Measurements from ENCODE around the gene GLUL.

GLUL gene

DNA sequence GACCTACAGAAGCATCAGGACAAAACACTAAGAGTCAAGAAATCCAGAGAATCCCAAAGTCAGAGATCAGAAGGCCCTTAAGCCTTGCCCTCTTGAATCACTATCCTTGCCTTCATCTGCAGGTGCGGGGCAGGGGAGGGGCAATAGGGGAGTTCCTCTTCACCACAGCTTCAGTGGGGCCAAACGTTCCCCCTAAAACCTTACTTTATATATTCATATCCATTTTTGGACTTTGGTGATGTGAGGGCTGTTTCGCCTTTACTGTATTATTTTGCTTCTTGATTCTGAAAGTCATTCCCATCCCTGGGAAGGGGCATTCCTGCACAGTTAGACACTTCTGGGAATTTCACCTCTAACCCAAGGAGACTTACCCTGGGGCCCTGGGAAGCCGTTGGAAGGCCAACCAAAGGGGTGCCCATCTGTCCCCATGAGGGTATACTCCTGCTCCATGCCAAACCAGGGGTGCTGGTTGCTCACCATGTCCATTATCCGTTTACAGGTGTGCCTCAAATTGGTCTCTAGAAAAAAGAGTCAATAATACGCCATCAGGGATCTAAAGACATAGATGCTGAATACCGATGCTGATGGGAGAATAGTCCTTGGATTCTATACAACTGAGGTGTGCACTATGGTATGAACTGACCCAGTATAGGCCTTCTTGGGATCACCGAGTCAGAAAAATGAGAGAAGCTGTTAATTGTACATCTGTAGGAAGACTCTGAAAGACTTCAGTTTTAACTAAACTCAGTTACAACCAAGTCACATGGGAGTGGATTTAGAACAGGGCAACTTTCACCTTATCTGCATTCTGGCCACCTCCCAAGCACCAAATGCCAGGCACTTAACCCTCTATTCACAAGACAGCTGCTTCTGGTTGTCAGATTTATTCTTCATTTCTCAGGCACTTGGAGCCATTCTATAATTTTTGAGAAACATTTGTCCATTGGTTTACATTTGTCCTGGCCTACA is 5.4 kb downstream of the GLUL start:
- Histone ChIP-seq H3K9me2 (replicated peaks; ENCODE audit: low read depth, low read length) (no peaks in the 10 kb centered on the region), H3K79me2 (ENCODE audit: insufficient read depth, low read length) (peaks cover 94% of the 10 kb centered on the region), H2AFZ (ENCODE audit: low read length) (no peak overlapping the region), H3K4me2 (ENCODE audit: low read depth, low read length, poor library complexity, severe bottlenecking) (peak overlapping the region; percentile 85), H3K36me3 (ENCODE audit: insufficient read depth, low read length) (peaks cover 86% of the 10 kb centered on the region), H3K9me3 (ENCODE audit: insufficient read depth, low read depth, low read length) (no peaks in the 10 kb centered on the region), H3K4me3 (ENCODE audit: low read length, poor library complexity, severe bottlenecking) (peak overlapping the region; percentile 99), H4K20me1 (ENCODE audit: insufficient read depth, low read length, poor library complexity, severe bottlenecking) (peaks cover 98% of the 10 kb centered on the region), H3K27me3 (ENCODE audit: insufficient read depth, low read length, poor library complexity, severe bottlenecking) (peaks cover 10% of the 10 kb centered on the region), H3F3A (ENCODE audit: low read depth) (peaks cover 11% of the 10 kb centered on the region; the same call in 1 of the 2 replicates), H3K9ac (ENCODE audit: low read depth, low read length, poor library complexity, severe bottlenecking) (peak overlapping the region; percentile 99), H3K4me1 (ENCODE audit: insufficient read depth, low read length, poor library complexity, severe bottlenecking) (peaks cover 63% of the 10 kb centered on the region)
- TF ChIP-seq, protein P1, sequence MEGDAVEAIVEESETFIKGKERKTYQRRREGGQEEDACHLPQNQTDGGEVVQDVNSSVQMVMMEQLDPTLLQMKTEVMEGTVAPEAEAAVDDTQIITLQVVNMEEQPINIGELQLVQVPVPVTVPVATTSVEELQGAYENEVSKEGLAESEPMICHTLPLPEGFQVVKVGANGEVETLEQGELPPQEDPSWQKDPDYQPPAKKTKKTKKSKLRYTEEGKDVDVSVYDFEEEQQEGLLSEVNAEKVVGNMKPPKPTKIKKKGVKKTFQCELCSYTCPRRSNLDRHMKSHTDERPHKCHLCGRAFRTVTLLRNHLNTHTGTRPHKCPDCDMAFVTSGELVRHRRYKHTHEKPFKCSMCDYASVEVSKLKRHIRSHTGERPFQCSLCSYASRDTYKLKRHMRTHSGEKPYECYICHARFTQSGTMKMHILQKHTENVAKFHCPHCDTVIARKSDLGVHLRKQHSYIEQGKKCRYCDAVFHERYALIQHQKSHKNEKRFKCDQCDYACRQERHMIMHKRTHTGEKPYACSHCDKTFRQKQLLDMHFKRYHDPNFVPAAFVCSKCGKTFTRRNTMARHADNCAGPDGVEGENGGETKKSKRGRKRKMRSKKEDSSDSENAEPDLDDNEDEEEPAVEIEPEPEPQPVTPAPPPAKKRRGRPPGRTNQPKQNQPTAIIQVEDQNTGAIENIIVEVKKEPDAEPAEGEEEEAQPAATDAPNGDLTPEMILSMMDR (conservative IDR thresholded peaks at IDR 0.05; ENCODE audit: low read length): no peak
- TF ChIP-seq EZH2phosphoT487 (IDR thresholded peaks at IDR 0.05; ENCODE audit: borderline replicate concordance): no peak

DNA sequence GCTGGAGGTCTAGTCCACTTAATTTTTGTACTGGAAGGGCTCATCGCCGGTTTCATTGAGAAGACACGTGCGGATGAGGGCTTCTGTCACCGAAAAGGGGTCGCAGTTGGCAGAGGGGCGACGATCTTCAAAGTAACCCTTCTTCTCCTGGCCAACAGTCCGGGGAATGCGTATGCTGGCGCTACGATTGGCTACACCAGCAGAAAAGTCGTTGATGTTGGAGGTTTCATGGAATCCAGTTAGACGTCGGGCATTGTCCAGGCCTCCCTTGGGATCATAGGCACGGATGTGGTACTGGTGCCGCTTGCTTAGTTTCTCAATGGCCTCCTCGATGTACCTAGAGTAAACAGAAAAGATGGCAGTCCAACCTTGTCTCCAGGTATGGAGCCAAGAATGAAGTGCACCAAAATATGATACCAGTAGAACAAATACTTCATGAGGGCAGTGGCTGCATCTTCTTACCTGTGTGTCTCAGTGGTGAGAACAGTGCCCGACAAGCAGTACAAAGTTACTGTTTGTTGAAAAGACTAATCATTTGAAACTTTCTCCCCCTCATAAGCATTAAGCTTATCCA is 7.1 kb downstream of the GLUL start:
- Histone ChIP-seq H3K9me2 (replicated peaks; ENCODE audit: low read depth, low read length) (no peaks in the 10 kb centered on the region), H3K9ac (ENCODE audit: low read depth, low read length, poor library complexity, severe bottlenecking) (peak overlapping the region; percentile 34), H3K79me2 (ENCODE audit: insufficient read depth, low read length) (peaks cover 77% of the 10 kb centered on the region), H3K4me1 (ENCODE audit: insufficient read depth, low read length, poor library complexity, severe bottlenecking) (peaks cover 58% of the 10 kb centered on the region), H3K4me2 (ENCODE audit: low read depth, low read length, poor library complexity, severe bottlenecking) (peak overlapping the region; percentile 63), H2AFZ (ENCODE audit: low read length) (no peak overlapping the region), H3K36me3 (ENCODE audit: insufficient read depth, low read length) (peaks cover 73% of the 10 kb centered on the region), H3K4me3 (ENCODE audit: low read length, poor library complexity, severe bottlenecking) (peak overlapping the region; percentile 99), H3K9me3 (ENCODE audit: insufficient read depth, low read depth, low read length) (no peaks in the 10 kb centered on the region), H3F3A (ENCODE audit: low read depth) (peaks cover 11% of the 10 kb centered on the region; the same call in 1 of the 2 replicates), H4K20me1 (ENCODE audit: insufficient read depth, low read length, poor library complexity, severe bottlenecking) (peaks cover 81% of the 10 kb centered on the region), H3K27me3 (ENCODE audit: insufficient read depth, low read length, poor library complexity, severe bottlenecking) (no peaks in the 10 kb centered on the region)
- TF ChIP-seq, protein P1 (conservative IDR thresholded peaks at IDR 0.05; ENCODE audit: low read length): no peak
- no peak for TF ChIP-seq EZH2phosphoT487 (IDR thresholded peaks at IDR 0.05; ENCODE audit: borderline replicate concordance)

DNA sequence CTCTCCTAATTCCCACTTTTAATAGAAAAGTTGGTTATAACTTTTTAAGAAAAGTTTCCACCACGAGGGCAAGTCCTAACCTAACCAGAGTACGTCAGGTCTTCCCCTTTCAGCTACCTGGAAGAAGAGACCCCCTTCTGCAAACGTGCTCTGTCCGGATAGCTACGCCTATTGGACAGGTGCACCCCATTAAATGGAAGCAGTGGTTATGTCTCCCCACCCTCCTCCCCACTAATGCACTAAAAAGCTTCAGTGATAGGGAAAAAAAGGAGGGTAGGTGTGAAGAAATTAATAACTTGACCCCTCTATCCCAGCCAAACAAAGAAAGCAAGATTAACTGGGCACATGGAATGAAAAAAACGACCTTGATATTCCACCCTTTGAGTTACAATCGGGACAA is 7.7 kb downstream of the GLUL start:
- peak overlapping the region; percentile 34 for H3K9ac ChIP-seq (ENCODE audit: low read depth, low read length, poor library complexity, severe bottlenecking)
- peaks cover 11% of the 10 kb centered on the region; the same call in 1 of the 2 replicates for H3F3A ChIP-seq (ENCODE audit: low read depth)
- H3K4me1 ChIP-seq (ENCODE audit: insufficient read depth, low read length, poor library complexity, severe bottlenecking): peaks cover 56% of the 10 kb centered on the region
- H3K9me2 ChIP-seq (replicated peaks; ENCODE audit: low read depth, low read length): no peaks in the 10 kb centered on the region
- H4K20me1 ChIP-seq (ENCODE audit: insufficient read depth, low read length, poor library complexity, severe bottlenecking): peaks cover 75% of the 10 kb centered on the region
- no peaks in the 10 kb centered on the region for H3K9me3 ChIP-seq (ENCODE audit: insufficient read depth, low read depth, low read length)
- H3K27me3 ChIP-seq (ENCODE audit: insufficient read depth, low read length, poor library complexity, severe bottlenecking): no peaks in the 10 kb centered on the region
- H3K36me3 ChIP-seq (ENCODE audit: insufficient read depth, low read length): peaks cover 71% of the 10 kb centered on the region
- H3K4me2 ChIP-seq (ENCODE audit: low read depth, low read length, poor library complexity, severe bottlenecking): peak overlapping the region; percentile 63
- TF ChIP-seq EZH2phosphoT487 (IDR thresholded peaks at IDR 0.05; ENCODE audit: borderline replicate concordance): no peak
- TF ChIP-seq, protein P1 (conservative IDR thresholded peaks at IDR 0.05; ENCODE audit: low read length): no peak
- H3K4me3 ChIP-seq (ENCODE audit: low read length, poor library complexity, severe bottlenecking): peak overlapping the region; percentile 99
- H3K79me2 ChIP-seq (ENCODE audit: insufficient read depth, low read length): peaks cover 72% of the 10 kb centered on the region
- no peak overlapping the region for H2AFZ ChIP-seq (ENCODE audit: low read length)

Measured in Loucy (cell line).